Measurements from ENCODE around the gene IFT122.

GRCh38 chr3:129528589-129529100 is 88.6 kb downstream of the IFT122 start, which contains the start of gene RHO:
- TF ChIP-seq POLR2AphosphoS5 (IDR thresholded peaks at IDR 0.05; ENCODE audit: low read depth), result no peak
- no peak for TF ChIP-seq GABPA (IDR thresholded peaks at IDR 0.05; ENCODE audit: low read depth)
